ENCODE measurements around the gene AGTR1. TPM values are rescaled to one million over a fixed set of nuclear protein-coding genes. Genes with fewer than 3 reads are reported as not detected.

AGTR1 gene
- total RNA-seq, 4 donors from 2014 or later, result 17.1 to 38.5 (median 29.7) TPM

DNA sequence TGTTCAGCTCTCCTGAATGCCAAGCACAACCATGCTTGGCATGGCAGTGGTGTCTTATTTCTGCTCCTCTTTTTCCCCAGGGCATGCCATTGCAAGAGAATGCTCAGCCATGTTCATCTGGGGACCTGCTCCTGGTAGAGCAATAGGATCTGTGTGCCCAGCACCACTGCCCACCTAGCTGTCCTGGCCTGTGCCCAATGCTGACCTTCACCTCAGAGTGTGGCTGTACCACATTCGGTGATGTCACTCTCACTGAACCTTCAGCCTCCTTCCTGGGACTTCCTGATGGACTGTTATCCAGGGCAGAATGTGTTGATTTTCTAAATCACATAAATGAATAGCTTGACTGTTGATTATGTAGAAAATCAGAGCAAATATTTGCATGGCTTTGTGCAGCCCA lies 42.0 kb downstream of the AGTR1 start:
- WGBS, 2 donors, result 92 to 94% methylated on average over 1 of the region's 1 CpG
- TF ChIP-seq, protein P1, sequence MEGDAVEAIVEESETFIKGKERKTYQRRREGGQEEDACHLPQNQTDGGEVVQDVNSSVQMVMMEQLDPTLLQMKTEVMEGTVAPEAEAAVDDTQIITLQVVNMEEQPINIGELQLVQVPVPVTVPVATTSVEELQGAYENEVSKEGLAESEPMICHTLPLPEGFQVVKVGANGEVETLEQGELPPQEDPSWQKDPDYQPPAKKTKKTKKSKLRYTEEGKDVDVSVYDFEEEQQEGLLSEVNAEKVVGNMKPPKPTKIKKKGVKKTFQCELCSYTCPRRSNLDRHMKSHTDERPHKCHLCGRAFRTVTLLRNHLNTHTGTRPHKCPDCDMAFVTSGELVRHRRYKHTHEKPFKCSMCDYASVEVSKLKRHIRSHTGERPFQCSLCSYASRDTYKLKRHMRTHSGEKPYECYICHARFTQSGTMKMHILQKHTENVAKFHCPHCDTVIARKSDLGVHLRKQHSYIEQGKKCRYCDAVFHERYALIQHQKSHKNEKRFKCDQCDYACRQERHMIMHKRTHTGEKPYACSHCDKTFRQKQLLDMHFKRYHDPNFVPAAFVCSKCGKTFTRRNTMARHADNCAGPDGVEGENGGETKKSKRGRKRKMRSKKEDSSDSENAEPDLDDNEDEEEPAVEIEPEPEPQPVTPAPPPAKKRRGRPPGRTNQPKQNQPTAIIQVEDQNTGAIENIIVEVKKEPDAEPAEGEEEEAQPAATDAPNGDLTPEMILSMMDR (IDR thresholded peaks at IDR 0.05), result no peak
- TF ChIP-seq POLR2A (IDR thresholded peaks at IDR 0.05) (no peak), EP300 (IDR thresholded peaks at IDR 0.05) (no peak)
- no peaks in the 10 kb centered on the region for H3K27me3 ChIP-seq
- no peak overlapping the region for H3K27ac ChIP-seq
- peaks cover 0 to 4% (median 0%) of the 10 kb centered on the region in 4 donors for H3K4me1 ChIP-seq
- no peak overlapping the region for H3K4me3 ChIP-seq
- no peaks in the 10 kb centered on the region for H3K9me3 ChIP-seq
- H3K36me3 ChIP-seq, result no peaks in the 10 kb centered on the region
- DNase-seq (ENCODE audit: low spot score in 2 of 2), result no peak

DNA sequence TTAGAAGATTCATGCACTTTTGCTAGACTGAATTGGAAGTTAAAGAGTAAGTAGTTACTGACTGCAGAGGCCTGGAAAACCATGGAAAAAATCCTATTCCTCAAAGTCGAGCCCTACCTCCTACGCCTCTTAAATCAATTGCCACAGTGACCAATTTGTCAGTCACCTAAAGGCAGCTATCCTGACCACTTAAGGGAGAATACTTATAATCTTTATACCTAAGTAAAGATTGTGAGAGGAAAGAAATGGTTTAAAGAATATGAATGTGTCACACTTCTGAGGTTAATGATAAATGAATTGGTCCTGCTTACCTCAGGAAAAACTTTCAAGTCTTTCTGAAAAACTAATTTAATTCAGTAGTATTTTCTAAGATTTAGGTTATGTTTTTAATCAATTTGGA lies 42.6 kb downstream of the AGTR1 start:
- no peak overlapping the region for H3K4me3 ChIP-seq
- no peak overlapping the region for H3K27ac ChIP-seq
- H3K36me3 ChIP-seq, result no peaks in the 10 kb centered on the region
- no peak for TF ChIP-seq POLR2A (IDR thresholded peaks at IDR 0.05)
- no peak for TF ChIP-seq EP300 (IDR thresholded peaks at IDR 0.05)
- TF ChIP-seq, protein P1 (IDR thresholded peaks at IDR 0.05), result no peak
- no peak for DNase-seq (ENCODE audit: low spot score in 2 of 2)
- no peaks in the 10 kb centered on the region for H3K9me3 ChIP-seq
- peaks cover 0 to 4% (median 0%) of the 10 kb centered on the region in 4 donors for H3K4me1 ChIP-seq
- no peaks in the 10 kb centered on the region for H3K27me3 ChIP-seq
- 83 to 87% methylated on average over 2 of the region's 2 CpGs for WGBS, 2 donors

DNA sequence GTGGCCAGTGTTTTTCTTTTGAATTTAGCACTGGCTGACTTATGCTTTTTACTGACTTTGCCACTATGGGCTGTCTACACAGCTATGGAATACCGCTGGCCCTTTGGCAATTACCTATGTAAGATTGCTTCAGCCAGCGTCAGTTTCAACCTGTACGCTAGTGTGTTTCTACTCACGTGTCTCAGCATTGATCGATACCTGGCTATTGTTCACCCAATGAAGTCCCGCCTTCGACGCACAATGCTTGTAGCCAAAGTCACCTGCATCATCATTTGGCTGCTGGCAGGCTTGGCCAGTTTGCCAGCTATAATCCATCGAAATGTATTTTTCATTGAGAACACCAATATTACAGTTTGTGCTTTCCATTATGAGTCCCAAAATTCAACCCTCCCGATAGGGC lies 43.5 kb downstream of the AGTR1 start:
- TF ChIP-seq, protein P1 (IDR thresholded peaks at IDR 0.05), result no peak
- TF ChIP-seq POLR2A (IDR thresholded peaks at IDR 0.05) (no peak), EP300 (IDR thresholded peaks at IDR 0.05) (no peak)
- no peak overlapping the region for H3K4me3 ChIP-seq
- no peaks in the 10 kb centered on the region for H3K4me1 ChIP-seq
- no peaks in the 10 kb centered on the region for H3K9me3 ChIP-seq
- 96 to 97% methylated on average over 10 of the region's 10 CpGs for WGBS, 2 donors
- no peak overlapping the region for H3K27ac ChIP-seq
- no peak for DNase-seq (ENCODE audit: low spot score in 2 of 2)
- no peaks in the 10 kb centered on the region for H3K36me3 ChIP-seq
- no peaks in the 10 kb centered on the region for H3K27me3 ChIP-seq

DNA sequence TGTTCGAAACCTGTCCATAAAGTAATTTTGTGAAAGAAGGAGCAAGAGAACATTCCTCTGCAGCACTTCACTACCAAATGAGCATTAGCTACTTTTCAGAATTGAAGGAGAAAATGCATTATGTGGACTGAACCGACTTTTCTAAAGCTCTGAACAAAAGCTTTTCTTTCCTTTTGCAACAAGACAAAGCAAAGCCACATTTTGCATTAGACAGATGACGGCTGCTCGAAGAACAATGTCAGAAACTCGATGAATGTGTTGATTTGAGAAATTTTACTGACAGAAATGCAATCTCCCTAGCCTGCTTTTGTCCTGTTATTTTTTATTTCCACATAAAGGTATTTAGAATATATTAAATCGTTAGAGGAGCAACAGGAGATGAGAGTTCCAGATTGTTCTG lies 44.4 kb downstream of the AGTR1 start:
- DNase-seq (ENCODE audit: low spot score in 2 of 2), result no peak
- Histone ChIP-seq H3K27me3 (no peaks in the 10 kb centered on the region), H3K4me1 (no peaks in the 10 kb centered on the region), H3K4me3 (no peak overlapping the region), H3K36me3 (no peaks in the 10 kb centered on the region), H3K9me3 (no peaks in the 10 kb centered on the region), H3K27ac (no peak overlapping the region)
- WGBS, 2 donors, result 66 to 68% methylated on average over 6 of the region's 6 CpGs
- TF ChIP-seq POLR2A (IDR thresholded peaks at IDR 0.05) (no peak), EP300 (IDR thresholded peaks at IDR 0.05) (no peak)
- TF ChIP-seq, protein P1 (IDR thresholded peaks at IDR 0.05), result no peak

DNA sequence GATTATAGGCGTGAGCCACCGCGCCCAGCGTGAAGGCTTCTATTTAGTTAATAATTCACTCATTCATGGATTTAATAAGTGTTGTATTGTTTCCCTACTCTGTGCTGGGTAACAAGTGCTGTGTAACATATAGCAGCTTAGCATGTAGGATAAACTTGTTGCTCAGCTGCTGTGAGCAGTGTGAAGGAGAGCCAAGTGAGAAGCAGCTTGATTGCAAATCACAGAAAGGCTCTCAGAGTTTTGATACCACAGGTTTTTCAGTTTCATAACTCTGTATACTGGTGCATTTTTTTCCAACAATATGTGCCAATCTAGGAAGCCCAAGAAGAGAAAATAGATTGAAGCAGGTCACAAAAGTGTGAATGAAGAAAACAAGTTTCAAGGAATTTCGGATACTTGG lies 48.4 kb downstream of the AGTR1 start:
- 93 to 97% methylated on average over 5 of the region's 5 CpGs for WGBS, 2 donors
- no peaks in the 10 kb centered on the region for H3K4me1 ChIP-seq
- no peak overlapping the region for H3K27ac ChIP-seq
- H3K4me3 ChIP-seq, result no peak overlapping the region
- no peaks in the 10 kb centered on the region for H3K27me3 ChIP-seq
- H3K36me3 ChIP-seq, result no peaks in the 10 kb centered on the region
- TF ChIP-seq EP300 (IDR thresholded peaks at IDR 0.05), result no peak
- TF ChIP-seq, protein P1 (IDR thresholded peaks at IDR 0.05), result no peak
- TF ChIP-seq POLR2A (IDR thresholded peaks at IDR 0.05), result no peak
- H3K9me3 ChIP-seq, result no peaks in the 10 kb centered on the region
- DNase-seq (ENCODE audit: low spot score in 2 of 2), result no peak
